ACC112 (cell line): ENCODE measurements around the gene DOCK9.

Experiments used
- H2AFZ ChIP-seq: fragments of 200-600 bp; sonication (generic); one replicate; pipeline ENCODE4 v1.6.0; 2017; ENCODE audit warnings: antibody characterized with exemption, low read length; ENCODE audit not compliant: unreplicated experiment
- H3K27ac ChIP-seq: fragments of 200-600 bp; sonication (generic); 2 replicates; pipeline ENCODE4 v1.5.1; 2014; ENCODE audit warnings: low read depth, mild to moderate bottlenecking, antibody characterized with exemption, low read length, moderate library complexity
- H3K27me3 ChIP-seq: fragments of 200-600 bp; sonication (generic); 2 replicates; pipeline ENCODE4 v1.6.1; 2014; ENCODE audit warnings: mild to moderate bottlenecking, antibody characterized with exemption, low read length, moderate library complexity, mixed read lengths; ENCODE audit not compliant: insufficient read depth
- H3K36me3 ChIP-seq: fragments of 200-600 bp; sonication (generic); 2 replicates; pipeline ENCODE4 v1.6.1; 2016; ENCODE audit warnings: mild to moderate bottlenecking, antibody characterized with exemption, low read length, moderate library complexity, mixed read lengths; ENCODE audit not compliant: insufficient read depth
- H3K4me1 ChIP-seq: fragments of 200-600 bp; sonication (generic); one replicate; pipeline ENCODE4 v1.6.1; 2016; ENCODE audit warnings: low read length, mixed read lengths; ENCODE audit not compliant: insufficient read depth, unreplicated experiment, control insufficient read depth
- H3K4me3 ChIP-seq: fragments of 200-600 bp; sonication (generic); 2 replicates; pipeline ENCODE4 v1.5.1; 2014; ENCODE audit warnings: mild to moderate bottlenecking, low read depth, low read length
- H3K79me2 ChIP-seq: fragments of 200-600 bp; sonication (generic); one replicate; pipeline ENCODE4 v1.6.0; 2016; ENCODE audit warnings: low read length; ENCODE audit not compliant: control insufficient read depth, unreplicated experiment, insufficient read depth

Gene DOCK9

DNA sequence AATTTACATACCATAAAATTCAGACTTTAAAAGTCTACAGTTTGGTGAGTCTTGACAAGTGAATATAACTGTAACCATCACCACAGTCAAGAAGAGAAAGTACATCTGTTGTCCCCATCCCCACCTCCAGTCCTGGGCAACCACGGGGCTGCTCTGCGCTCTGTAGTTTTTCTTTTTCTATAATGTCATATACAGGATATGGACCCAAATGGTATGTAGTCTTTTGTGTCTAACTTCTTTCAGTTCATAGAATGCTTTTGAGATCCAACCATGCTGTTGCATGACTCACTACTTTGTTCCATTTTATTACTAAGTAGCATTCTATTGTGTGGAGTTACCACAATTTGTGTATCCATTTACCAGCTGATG is 103.9 kb downstream of the DOCK9 start:
- Histone ChIP-seq H3K27ac (no peak overlapping the region), H2AFZ (no peak overlapping the region), H3K4me1 (no peaks in the 10 kb centered on the region), H3K79me2 (no peaks in the 10 kb centered on the region), H3K4me3 (no peak overlapping the region), H3K27me3 (no peaks in the 10 kb centered on the region), H3K36me3 (no peaks in the 10 kb centered on the region)

DNA sequence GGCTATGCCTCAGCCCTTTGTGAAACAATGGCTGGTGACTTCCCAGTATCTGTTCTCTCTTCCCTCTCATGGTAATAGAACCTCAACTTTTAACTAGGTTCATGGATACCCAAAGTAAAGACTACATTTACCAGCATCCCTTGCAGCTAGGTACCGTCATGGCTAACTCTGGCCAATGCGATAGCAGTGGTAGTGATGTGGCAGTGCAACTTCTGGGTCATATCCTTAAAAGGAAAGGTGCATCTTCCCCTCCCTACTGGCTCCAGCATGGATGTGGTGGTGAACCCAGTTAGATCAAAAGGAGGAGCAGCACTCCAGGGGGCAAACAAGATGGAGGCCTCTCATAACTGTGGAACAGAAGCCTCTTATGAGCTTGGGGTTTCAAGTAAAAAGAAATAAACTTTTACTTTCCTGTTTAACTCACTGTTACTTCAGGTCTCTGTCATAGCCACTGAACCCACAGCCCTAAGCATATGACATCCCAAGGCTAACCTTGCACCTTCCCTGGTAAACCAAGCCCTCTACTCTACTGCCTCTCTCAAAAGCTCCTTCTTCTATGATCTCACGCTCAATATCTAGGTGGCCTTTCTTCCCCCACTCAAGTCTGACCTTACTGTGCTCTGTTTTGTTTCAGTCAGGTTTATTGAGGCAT is 104.4 kb downstream of the DOCK9 start:
- Histone ChIP-seq H3K27ac (no peak overlapping the region), H2AFZ (no peak overlapping the region), H3K4me3 (no peak overlapping the region), H3K79me2 (no peaks in the 10 kb centered on the region), H3K27me3 (no peaks in the 10 kb centered on the region), H3K36me3 (no peaks in the 10 kb centered on the region), H3K4me1 (no peaks in the 10 kb centered on the region)

- Histone ChIP-seq H3K79me2 (no peaks in the 10 kb centered on the region), H3K36me3 (0 out of 2 replicates have a peak, but pooled peaks cover 4% of the 10 kb centered on the region), H3K4me3 (no peak overlapping the region), H3K27ac (no peak overlapping the region), H3K27me3 (no peaks in the 10 kb centered on the region), H3K4me1 (no peaks in the 10 kb centered on the region), H2AFZ (no peak overlapping the region)
Measured at GRCh38 chr13:98871727-98872126, 106.1 kb downstream of the DOCK9 start.

DNA sequence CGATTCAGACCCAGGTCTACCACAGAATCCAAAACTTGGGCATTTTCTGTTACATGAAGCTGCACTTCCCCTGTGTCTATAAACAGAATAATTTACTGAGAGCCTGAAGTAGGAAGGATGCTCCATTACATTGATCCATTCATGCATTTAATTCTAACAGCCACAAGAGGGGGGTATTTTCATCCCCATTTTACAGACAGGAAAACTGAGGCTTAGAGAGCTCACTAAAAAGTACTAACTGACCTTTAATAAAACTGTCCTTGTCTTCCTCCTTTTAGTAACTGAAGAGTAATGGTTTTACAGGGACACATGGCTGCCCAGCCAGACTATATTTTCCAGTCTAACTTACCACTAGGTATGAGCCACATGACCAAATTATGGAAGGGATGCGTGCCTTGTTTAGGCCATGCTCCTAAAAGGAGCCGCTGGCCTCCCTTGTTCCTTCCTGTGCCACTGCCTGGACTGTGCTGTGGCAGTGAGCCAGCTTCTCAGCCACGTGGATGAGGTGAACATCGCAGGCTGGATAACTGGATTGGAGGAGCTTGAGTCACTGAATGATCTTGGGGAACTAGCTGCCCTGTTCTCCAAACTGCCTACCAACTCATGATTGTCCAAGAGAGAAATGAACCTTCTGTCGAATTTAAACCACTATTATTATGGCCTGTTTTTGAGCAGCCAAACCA is 108.3 kb downstream of the DOCK9 start:
- no peak overlapping the region for H3K27ac ChIP-seq
- H3K27me3 ChIP-seq = no peaks in the 10 kb centered on the region
- H3K36me3 ChIP-seq = 0 out of 2 replicates have a peak, but pooled peaks cover 4% of the 10 kb centered on the region
- no peak overlapping the region for H2AFZ ChIP-seq
- no peaks in the 10 kb centered on the region for H3K4me1 ChIP-seq
- no peaks in the 10 kb centered on the region for H3K79me2 ChIP-seq
- H3K4me3 ChIP-seq = no peak overlapping the region

- Histone ChIP-seq H2AFZ (no peak overlapping the region), H3K36me3 (0 out of 2 replicates have a peak, but pooled peaks cover 4% of the 10 kb centered on the region), H3K27me3 (no peaks in the 10 kb centered on the region), H3K79me2 (no peaks in the 10 kb centered on the region), H3K27ac (no peak overlapping the region), H3K4me1 (no peaks in the 10 kb centered on the region), H3K4me3 (no peak overlapping the region)
Measured at GRCh38 chr13:98868932-98869331, 108.9 kb downstream of the DOCK9 start.

- Histone ChIP-seq H3K79me2 (no peaks in the 10 kb centered on the region), H3K27ac (no peak overlapping the region), H3K4me3 (no peak overlapping the region), H2AFZ (no peak overlapping the region), H3K27me3 (no peaks in the 10 kb centered on the region), H3K4me1 (no peaks in the 10 kb centered on the region), H3K36me3 (0 out of 2 replicates have a peak, but pooled peaks cover 4% of the 10 kb centered on the region)
Measured at GRCh38 chr13:98866882-98867281, 111.0 kb downstream of the DOCK9 start.

GRCh38 chr13:98860491-98860890 is 117.4 kb downstream of the DOCK9 start:
- Histone ChIP-seq H3K4me1 (no peaks in the 10 kb centered on the region), H3K27ac (no peak overlapping the region), H3K27me3 (no peaks in the 10 kb centered on the region), H3K79me2 (no peaks in the 10 kb centered on the region), H3K4me3 (no peak overlapping the region), H3K36me3 (peaks cover 3% of the 10 kb centered on the region; the same call in 1 of the 2 replicates), H2AFZ (no peak overlapping the region)

DNA sequence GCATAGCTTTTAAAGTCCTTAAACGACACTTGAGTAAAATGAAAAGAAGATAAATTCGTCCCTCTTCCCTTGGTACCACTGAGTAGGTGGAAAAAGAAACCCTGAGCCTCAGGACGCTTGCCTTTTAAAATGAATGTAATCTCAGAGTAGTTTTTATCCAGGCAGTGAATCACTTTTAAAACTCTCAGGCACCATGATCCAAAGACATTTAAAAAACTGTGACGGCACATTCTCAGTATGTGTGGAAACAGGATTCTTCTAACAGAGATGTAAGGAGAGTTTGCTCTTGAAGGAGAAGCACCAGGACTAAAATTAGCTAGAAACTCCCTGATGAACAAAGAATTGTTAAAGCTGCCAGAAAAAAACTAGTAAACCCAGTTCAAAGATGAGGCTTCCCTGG is 119.7 kb downstream of the DOCK9 start:
- Histone ChIP-seq H2AFZ (no peak overlapping the region), H3K79me2 (no peaks in the 10 kb centered on the region), H3K36me3 (peaks cover 3% of the 10 kb centered on the region; the same call in 1 of the 2 replicates), H3K4me3 (no peak overlapping the region), H3K27ac (no peak overlapping the region), H3K4me1 (peaks cover 4% of the 10 kb centered on the region), H3K27me3 (no peaks in the 10 kb centered on the region)

DNA sequence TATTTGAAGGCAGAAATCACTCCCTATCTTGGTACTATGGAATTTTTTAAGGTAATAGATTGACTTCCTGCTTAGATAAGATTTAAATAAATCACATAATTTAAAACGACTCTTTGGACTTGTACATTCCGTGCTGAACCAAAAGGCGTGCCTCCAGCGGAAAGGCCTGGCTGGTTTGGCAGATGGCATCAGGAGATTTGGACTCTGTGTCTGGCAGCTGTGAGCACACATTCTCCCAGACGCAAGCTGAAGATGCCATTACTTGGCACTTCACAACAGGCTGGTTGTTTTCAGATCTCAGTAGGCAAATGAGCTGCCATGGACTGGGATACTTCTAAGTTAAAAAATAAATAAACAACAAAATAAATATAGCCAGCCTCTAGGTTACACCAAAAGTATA is 120.9 kb downstream of the DOCK9 start:
- Histone ChIP-seq H3K4me1 (peaks cover 4% of the 10 kb centered on the region), H3K79me2 (no peaks in the 10 kb centered on the region), H3K27ac (no peak overlapping the region), H2AFZ (no peak overlapping the region), H3K4me3 (no peak overlapping the region), H3K36me3 (peaks cover 3% of the 10 kb centered on the region; the same call in 1 of the 2 replicates), H3K27me3 (no peaks in the 10 kb centered on the region)

GRCh38 chr13:98854448-98854847 is 123.4 kb downstream of the DOCK9 start:
- no peak overlapping the region for H3K4me3 ChIP-seq
- H3K27me3 ChIP-seq = no peaks in the 10 kb centered on the region
- H3K4me1 ChIP-seq = peaks cover 4% of the 10 kb centered on the region
- no peak overlapping the region for H2AFZ ChIP-seq
- H3K79me2 ChIP-seq = no peaks in the 10 kb centered on the region
- no peaks in the 10 kb centered on the region for H3K36me3 ChIP-seq
- H3K27ac ChIP-seq = no peak overlapping the region

GRCh38 chr13:98853771-98854221 is 124.1 kb downstream of the DOCK9 start:
- no peak overlapping the region for H3K27ac ChIP-seq
- no peak overlapping the region for H2AFZ ChIP-seq
- H3K79me2 ChIP-seq = no peaks in the 10 kb centered on the region
- peaks cover 4% of the 10 kb centered on the region for H3K4me1 ChIP-seq
- no peaks in the 10 kb centered on the region for H3K27me3 ChIP-seq
- no peak overlapping the region for H3K4me3 ChIP-seq
- H3K36me3 ChIP-seq = no peaks in the 10 kb centered on the region
